Brain microvascular endothelial cell (primary cell): Measurements from ENCODE around the gene TGFBR1.
"Not testable (repeated sequence)": the region's sequence is repeated elsewhere in the genome, so short reads cannot be mapped to it uniquely, and the experiment has no call there.

Experiments used
- DNase-seq: peaks from one replicate; pipeline ENCODE4 v3.0.0-alpha.2; 2020
- H3K27ac ChIP-seq: fragments of 250-450 bp; sonication (Bioruptor Pico); 2 replicates; pipeline ENCODE4 v1.5.1; 2020; ENCODE audit warnings: mild to moderate bottlenecking, moderate library complexity
- H3K27me3 ChIP-seq: fragments of 250-450 bp; sonication (Bioruptor Pico); replicated peaks from 2 replicates; pipeline ENCODE4 v1.5.1; 2020; ENCODE audit warnings: mild to moderate bottlenecking
- H3K36me3 ChIP-seq: fragments of 250-450 bp; sonication (Bioruptor Pico); replicated peaks from 2 replicates; pipeline ENCODE4 v1.5.1; 2020; ENCODE audit warnings: mild to moderate bottlenecking
- H3K4me3 ChIP-seq: 2 replicates; pipeline ENCODE4 v1.5.1; 2011; ENCODE audit warnings: low read depth, mild to moderate bottlenecking, control low read depth, low read length, moderate library complexity
- CTCF ChIP-seq: IDR thresholded peaks from 2 replicates; pipeline ENCODE4 v1.5.1; 2011; ENCODE audit warnings: low read depth, mild to moderate bottlenecking, moderate library complexity, low read length, control low read depth, inconsistent platforms; ENCODE audit errors: missing control alignments
- in situ Hi-C: cut with HindIII; loops from 2 replicates; pipeline ENCODE4 v1.10.0; 2017; ENCODE audit warnings: low sequenced_read_pairs, low pct_ligation_motif_present

TGFBR1 gene

GRCh38 chr9:99090336-99091130 is 14.4 kb upstream of the TGFBR1 start:
- no peak for TF ChIP-seq CTCF
- H3K27me3 ChIP-seq, result no peaks in the 10 kb centered on the region
- no peak overlapping the region for H3K27ac ChIP-seq
- DNase-seq, result no peak
- no peaks in the 10 kb centered on the region for H3K36me3 ChIP-seq
- H3K4me3 ChIP-seq, result no peak overlapping the region
- in situ Hi-C loops, result no loop called here

- no peak for DNase-seq
- no peak overlapping the region for H3K4me3 ChIP-seq
- no peaks in the 10 kb centered on the region for H3K36me3 ChIP-seq
- in situ Hi-C loops, result no loop called here
- no peak overlapping the region for H3K27ac ChIP-seq
- H3K27me3 ChIP-seq, result no peaks in the 10 kb centered on the region
- TF ChIP-seq CTCF, result no peak
Observed at GRCh38 chr9:99092643-99093491, 12.0 kb upstream of the TGFBR1 start.

GRCh38 chr9:99093492-99093791 is 11.5 kb upstream of the TGFBR1 start:
- Histone ChIP-seq H3K27ac (no peak overlapping the region), H3K4me3 (no peak overlapping the region), H3K36me3 (no peaks in the 10 kb centered on the region), H3K27me3 (no peaks in the 10 kb centered on the region)
- in situ Hi-C loops, result no loop called here
- TF ChIP-seq CTCF, result no peak
- no peak for DNase-seq

GRCh38 chr9:99095565-99095964 is 9.3 kb upstream of the TGFBR1 start:
- H3K27me3 ChIP-seq, result no peaks in the 10 kb centered on the region
- H3K27ac ChIP-seq, result no peak overlapping the region
- in situ Hi-C loops, result no loop called here
- no peak for TF ChIP-seq CTCF
- no peak for DNase-seq
- no peaks in the 10 kb centered on the region for H3K36me3 ChIP-seq
- H3K4me3 ChIP-seq, result no peak overlapping the region

- in situ Hi-C loops, result no loop called here
Observed at GRCh38 chr9:99096409-99096808, 8.5 kb upstream of the TGFBR1 start.

GRCh38 chr9:99099806-99100585 is 4.9 kb upstream of the TGFBR1 start:
- H3K27ac ChIP-seq, H3K27me3 ChIP-seq, in situ Hi-C loops, H3K4me3 ChIP-seq, H3K36me3 ChIP-seq, DNase-seq: not testable (repeated sequence)

More at GRCh38 chr9:99096409-99096808, 8.5 kb upstream of the TGFBR1 start:
- H3K4me3 ChIP-seq, result no peak overlapping the region
- no peak for DNase-seq
- no peaks in the 10 kb centered on the region for H3K27me3 ChIP-seq
- H3K27ac ChIP-seq, result no peak overlapping the region
- TF ChIP-seq CTCF, result no peak
- H3K36me3 ChIP-seq, result no peaks in the 10 kb centered on the region
